ENCODE measurements around the gene CARD9.

DNA sequence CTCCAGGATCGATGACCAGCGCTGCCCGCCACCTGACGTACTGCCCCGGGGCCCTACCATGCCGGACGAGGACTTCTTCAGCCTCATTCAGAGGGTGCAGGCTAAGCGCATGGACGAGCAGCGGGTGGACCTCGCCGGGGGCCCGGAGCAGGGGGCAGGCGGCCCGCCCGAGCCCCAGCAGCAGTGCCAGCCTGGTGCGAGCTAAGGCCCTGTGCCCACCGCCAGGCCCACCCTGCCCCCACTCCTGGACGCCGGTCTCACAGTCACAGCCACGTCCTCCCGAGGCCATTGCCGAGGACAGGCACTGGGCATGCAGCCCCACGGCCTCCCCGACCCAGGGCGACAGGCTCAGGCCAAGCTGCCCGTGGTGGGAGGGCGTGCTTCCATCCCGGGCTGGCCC is 15.5 kb downstream of the CARD9 start:
- TF ChIP-seq CTCF (IDR thresholded peaks at IDR 0.05) (no peak), POLR2A (IDR thresholded peaks at IDR 0.05) (no peak)

Data from Peyer's patch (tissue), 4 donors.